H9 (cell line): ENCODE results near the gene ATP5MG. TPM values are rescaled to one million over a fixed set of nuclear protein-coding genes. Genes with fewer than 3 reads are reported as not detected.

Experiments
- DNase-seq: peaks from one replicate; pipeline ENCODE4 v3.0.0-alpha.2; 2017
- H2AFZ ChIP-seq: one replicate; pipeline ENCODE4 v1.6.1; 2013; ENCODE audit warnings: mild to moderate bottlenecking, low read length, control low read depth, moderate library complexity
- H2AK5ac ChIP-seq: 2 replicates; pipeline ENCODE4 v1.6.1; 2013; ENCODE audit warnings: low read length, control low read depth, mixed read lengths; ENCODE audit not compliant: insufficient read length
- H2BK120ac ChIP-seq: one replicate; pipeline ENCODE4 v1.6.1; 2013; ENCODE audit warnings: low read depth, mild to moderate bottlenecking, low read length, control low read depth, inconsistent platforms; ENCODE audit not compliant: poor library complexity, severe bottlenecking
- H2BK12ac ChIP-seq: 2 replicates; pipeline ENCODE4 v1.6.1; 2013; ENCODE audit warnings: low read length, control low read depth, mixed read lengths, low read depth; ENCODE audit not compliant: insufficient read length
- H2BK15ac ChIP-seq: 2 replicates; pipeline ENCODE4 v1.6.1; 2013; ENCODE audit warnings: low read depth, low read length, control low read depth
- H2BK20ac ChIP-seq: one replicate; pipeline ENCODE4 v1.6.1; 2013; ENCODE audit warnings: low read depth, mild to moderate bottlenecking, low read length, control low read depth, inconsistent platforms; ENCODE audit not compliant: poor library complexity, severe bottlenecking
- H2BK5ac ChIP-seq: 2 replicates; pipeline ENCODE4 v1.6.1; 2013; ENCODE audit warnings: low read length, control low read depth, mixed read lengths; ENCODE audit not compliant: insufficient read length
- H3K14ac ChIP-seq: 2 replicates; pipeline ENCODE4 v1.6.1; 2013; ENCODE audit warnings: low read length, control low read depth; ENCODE audit not compliant: insufficient read depth
- H3K18ac ChIP-seq: 2 replicates; pipeline ENCODE4 v1.6.1; 2013; ENCODE audit warnings: low read depth, mild to moderate bottlenecking, mixed read lengths, low read length, control low read depth; ENCODE audit not compliant: insufficient read length
- H3K23ac ChIP-seq: 2 replicates; pipeline ENCODE4 v1.6.1; 2013; ENCODE audit warnings: low read length, control low read depth, mixed read lengths, low read depth; ENCODE audit not compliant: insufficient read length
- H3K23me2 ChIP-seq: 2 replicates; pipeline ENCODE4 v1.6.1; 2013; ENCODE audit warnings: low read depth, mild to moderate bottlenecking, mixed read lengths, low read length, control low read depth; ENCODE audit not compliant: insufficient read length, poor library complexity, severe bottlenecking
- H3K27ac ChIP-seq: 2 replicates; pipeline ENCODE4 v1.5.1; 2013; ENCODE audit warnings: low read length, control low read depth, mixed read lengths, low read depth; ENCODE audit not compliant: insufficient read length
- H3K27me3 ChIP-seq: 2 replicates; pipeline ENCODE4 v1.6.1; 2013; ENCODE audit warnings: low read length, control low read depth, inconsistent platforms; ENCODE audit not compliant: insufficient read depth
- H3K4ac ChIP-seq: 2 replicates; pipeline ENCODE4 v1.6.1; 2013; ENCODE audit warnings: low read depth, mild to moderate bottlenecking, control low read depth, inconsistent platforms, low read length, moderate library complexity
- H3K4me1 ChIP-seq: 2 replicates; pipeline ENCODE4 v1.6.1; 2013; ENCODE audit warnings: low read length, control low read depth, inconsistent platforms; ENCODE audit not compliant: insufficient read depth
- H3K4me2 ChIP-seq: 2 replicates; pipeline ENCODE4 v1.6.1; 2013; ENCODE audit warnings: low read length, control low read depth, mixed read lengths; ENCODE audit not compliant: insufficient read length, insufficient read depth
- H3K56ac ChIP-seq: 2 replicates; pipeline ENCODE4 v1.6.1; 2013; ENCODE audit warnings: low read depth, mild to moderate bottlenecking, mixed read lengths, low read length, control low read depth; ENCODE audit not compliant: insufficient read length
- H3K79me1 ChIP-seq: 2 replicates; pipeline ENCODE4 v1.6.1; 2013; ENCODE audit warnings: low read depth, mild to moderate bottlenecking, moderate library complexity, low read length, control low read depth, inconsistent platforms; ENCODE audit not compliant: insufficient read depth, poor library complexity, severe bottlenecking
- H3K79me2 ChIP-seq: 2 replicates; pipeline ENCODE4 v1.6.1; 2013; ENCODE audit warnings: low read length, control low read depth, inconsistent platforms; ENCODE audit not compliant: insufficient read depth
- H3K9ac ChIP-seq: 2 replicates; pipeline ENCODE4 v1.6.1; 2013; ENCODE audit warnings: low read length, control low read depth, mixed read lengths; ENCODE audit not compliant: insufficient read length; ENCODE audit errors: extremely low read depth
- H3K9me3 ChIP-seq: one replicate; pipeline ENCODE4 v1.6.1; 2013; ENCODE audit warnings: low read depth, low read length, inconsistent platforms; ENCODE audit not compliant: control insufficient read depth
- H3T11ph ChIP-seq: one replicate; pipeline ENCODE4 v1.6.1; 2013; ENCODE audit warnings: mild to moderate bottlenecking, low read length, control low read depth, inconsistent platforms
- H4K20me1 ChIP-seq: one replicate; pipeline ENCODE4 v1.6.1; 2013; ENCODE audit not compliant: control insufficient read depth, insufficient read length, insufficient read depth
- H4K5ac ChIP-seq: 2 replicates; pipeline ENCODE4 v1.6.1; 2013; ENCODE audit warnings: low read depth, mild to moderate bottlenecking, mixed read lengths, low read length, control low read depth; ENCODE audit not compliant: insufficient read length
- H4K8ac ChIP-seq: replicated peaks from 2 replicates; pipeline ENCODE4 v1.6.1; 2013; ENCODE audit warnings: low read length, control low read depth, mixed read lengths, low read depth; ENCODE audit not compliant: insufficient read length
- H4K91ac ChIP-seq: 2 replicates; pipeline ENCODE4 v1.6.1; 2013; ENCODE audit warnings: low read depth, mild to moderate bottlenecking, moderate library complexity, mixed read lengths, low read length, control low read depth; ENCODE audit not compliant: insufficient read length
- H3K27ac Mint-ChIP-seq, 3 experiments: 2 replicates in 2 of 3; 3 replicates in 1 of 3; pipeline ENCODE4 v1.8.0; 2020 to 2021; ENCODE audit warnings: mixed read lengths in 3 of 3, mild to moderate bottlenecking in 1 of 3, moderate library complexity in 1 of 3
- H3K27me3 Mint-ChIP-seq: 2 replicates; pipeline ENCODE4 v1.8.0; 2021; ENCODE audit warnings: low read depth, mild to moderate bottlenecking, moderate library complexity, mixed read lengths
- H3K36me3 Mint-ChIP-seq, 3 experiments: 2 replicates in 2 of 3; 3 replicates in 1 of 3; pipeline ENCODE4 v1.8.0; 2020 to 2021; ENCODE audit warnings: low read depth in 3 of 3, mixed read lengths in 3 of 3; ENCODE audit not compliant: insufficient read depth in 1 of 3
- H3K4me1 Mint-ChIP-seq, 2 experiments: 2 replicates each; pipeline ENCODE4 v1.8.0; 2020; ENCODE audit warnings: mixed read lengths in 2 of 2
- H3K4me3 Mint-ChIP-seq, 2 experiments: 2 replicates in 1 of 2; 3 replicates in 1 of 2; pipeline ENCODE4 v1.8.0; 2020 to 2021; ENCODE audit warnings: mild to moderate bottlenecking in 2 of 2, mixed read lengths in 2 of 2, moderate library complexity in 1 of 2
- H3K9me3 Mint-ChIP-seq, 2 experiments: 2 replicates in 1 of 2; 3 replicates in 1 of 2; pipeline ENCODE4 v1.8.0; 2020; ENCODE audit warnings: mild to moderate bottlenecking in 2 of 2, mixed read lengths in 2 of 2, moderate library complexity in 1 of 2
- WGBS: extraction: QIAGEN DNeasy Blood & Tissue Kit; methylation state at CpG from one replicate; pipeline ENCODE4 v1.1.7; 2013; ENCODE audit warnings: missing lambda C conversion rate, low lambda C conversion rate, mixed read lengths; ENCODE audit not compliant: insufficient read length; ENCODE audit errors: extremely low coverage; 5-methylcytosine and 5-hydroxymethylcytosine counted together
- total RNA-seq: library from RNA; stranded (reverse); gene quantifications from 2 replicates; pipeline ENCODE4 v1.2.1, GENCODE V29; 2021
- TF ChIP-seq, protein P1 (sequence below): fragments of 200-600 bp; sonication (generic); conservative IDR thresholded peaks from 3 replicates; pipeline ENCODE4 v1.8.0; 2021; ENCODE audit warnings: antibody characterized with exemption, mild to moderate bottlenecking

Gene ATP5MG
- total RNA-seq, 1 experiment from 2014 or later: 254 TPM

DNA sequence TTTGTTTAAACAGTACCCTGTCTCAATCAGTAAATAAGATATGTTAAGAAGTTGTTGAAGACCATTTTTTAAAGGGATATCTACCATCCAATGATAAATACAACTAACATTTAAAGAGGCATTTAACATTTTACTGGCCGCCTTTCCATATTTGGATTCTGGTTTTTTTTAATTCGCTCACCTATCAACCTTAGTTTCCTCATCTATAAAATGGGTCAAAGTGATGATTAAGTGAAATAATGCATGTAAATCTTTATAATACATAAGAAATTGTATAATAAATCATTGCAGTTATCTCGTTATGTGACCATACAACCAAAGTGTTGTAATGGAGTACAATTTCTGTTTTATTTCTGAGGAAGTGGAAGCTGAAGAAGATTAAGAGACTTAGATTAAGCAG, 17.7 kb upstream of the ATP5MG start:
- H3K4me1 Mint-ChIP-seq: no peaks in the 10 kb centered on the region
- Histone ChIP-seq H2BK20ac (no peak overlapping the region), H3K4ac (no peak overlapping the region), H3T11ph (no peak overlapping the region), H4K20me1 (no peaks in the 10 kb centered on the region), H3K9me3 (no peaks in the 10 kb centered on the region), H2BK5ac (no peak overlapping the region), H4K5ac (no peak overlapping the region), H2BK15ac (no peak overlapping the region), H3K27ac (no peak overlapping the region), H3K56ac (no peak overlapping the region), H3K4me2 (no peak overlapping the region), H3K9ac (no peak overlapping the region), H2AK5ac (no peak overlapping the region), H4K8ac (no peak overlapping the region), H3K79me1 (no peaks in the 10 kb centered on the region), H2BK120ac (no peak overlapping the region), H3K23me2 (no peaks in the 10 kb centered on the region), H2BK12ac (no peak overlapping the region), H3K23ac (no peak overlapping the region), H3K18ac (no peak overlapping the region), H3K4me1 (no peaks in the 10 kb centered on the region), H2AFZ (no peak overlapping the region), H3K79me2 (no peaks in the 10 kb centered on the region), H3K14ac (no peak overlapping the region), H3K27me3 (no peaks in the 10 kb centered on the region), H4K91ac (no peak overlapping the region)
- peaks cover 10 to 79% (median 46%) of the 10 kb centered on the region in 3 experiments for H3K36me3 Mint-ChIP-seq
- no peak overlapping the region for H3K27ac Mint-ChIP-seq
- H3K27me3 Mint-ChIP-seq: no peaks in the 10 kb centered on the region
- no peaks in the 10 kb centered on the region for H3K9me3 Mint-ChIP-seq
- no peak for DNase-seq
- no CpG with 5 or more reads among the region's 3 CpGs for WGBS
- TF ChIP-seq, protein P1, sequence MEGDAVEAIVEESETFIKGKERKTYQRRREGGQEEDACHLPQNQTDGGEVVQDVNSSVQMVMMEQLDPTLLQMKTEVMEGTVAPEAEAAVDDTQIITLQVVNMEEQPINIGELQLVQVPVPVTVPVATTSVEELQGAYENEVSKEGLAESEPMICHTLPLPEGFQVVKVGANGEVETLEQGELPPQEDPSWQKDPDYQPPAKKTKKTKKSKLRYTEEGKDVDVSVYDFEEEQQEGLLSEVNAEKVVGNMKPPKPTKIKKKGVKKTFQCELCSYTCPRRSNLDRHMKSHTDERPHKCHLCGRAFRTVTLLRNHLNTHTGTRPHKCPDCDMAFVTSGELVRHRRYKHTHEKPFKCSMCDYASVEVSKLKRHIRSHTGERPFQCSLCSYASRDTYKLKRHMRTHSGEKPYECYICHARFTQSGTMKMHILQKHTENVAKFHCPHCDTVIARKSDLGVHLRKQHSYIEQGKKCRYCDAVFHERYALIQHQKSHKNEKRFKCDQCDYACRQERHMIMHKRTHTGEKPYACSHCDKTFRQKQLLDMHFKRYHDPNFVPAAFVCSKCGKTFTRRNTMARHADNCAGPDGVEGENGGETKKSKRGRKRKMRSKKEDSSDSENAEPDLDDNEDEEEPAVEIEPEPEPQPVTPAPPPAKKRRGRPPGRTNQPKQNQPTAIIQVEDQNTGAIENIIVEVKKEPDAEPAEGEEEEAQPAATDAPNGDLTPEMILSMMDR: no peak
- H3K4me3 Mint-ChIP-seq: no peak overlapping the region
